SJCRH30 (cell line): ENCODE measurements around the gene SIK2. TPM values are rescaled to one million over a fixed set of nuclear protein-coding genes. Genes with fewer than 3 reads are reported as not detected.

Experiments
- DNase-seq, 2 experiments: peaks; one replicate each; pipeline ENCODE4 v3.0.0-alpha.2; 2015 to 2020
- H3K27ac ChIP-seq: fragments of 250-450 bp; sonication (Bioruptor Pico); 2 replicates; pipeline ENCODE4 v1.5.1; 2020; ENCODE audit warnings: mild to moderate bottlenecking, moderate library complexity
- H3K27me3 ChIP-seq: fragments of 250-450 bp; sonication (Bioruptor Pico); 2 replicates; pipeline ENCODE4 v1.5.1; 2020; ENCODE audit warnings: mild to moderate bottlenecking, moderate library complexity
- H3K36me3 ChIP-seq: fragments of 250-450 bp; sonication (Bioruptor Pico); 2 replicates; pipeline ENCODE4 v1.5.1; 2020; ENCODE audit warnings: mild to moderate bottlenecking, moderate library complexity
- H3K4me1 ChIP-seq: fragments of 250-450 bp; sonication (Bioruptor Pico); 2 replicates; pipeline ENCODE4 v1.5.1; 2020; ENCODE audit warnings: mild to moderate bottlenecking, moderate library complexity
- H3K4me3 ChIP-seq: fragments of 250-450 bp; sonication (Bioruptor Pico); 2 replicates; pipeline ENCODE4 v1.5.1; 2020; ENCODE audit warnings: mild to moderate bottlenecking, moderate library complexity
- H3K9me3 ChIP-seq: fragments of 250-450 bp; sonication (Bioruptor Pico); replicated peaks from 2 replicates; pipeline ENCODE4 v1.5.1; 2020; ENCODE audit warnings: mild to moderate bottlenecking, moderate library complexity
- total RNA-seq: library from RNA; depleted of rRNA; stranded (reverse); fragments of >200 nt; shearing (Covaris generic); gene quantifications from 2 replicates; pipeline ENCODE4 v1.2.3, GENCODE V29; 2014

SIK2 gene
- total RNA-seq, 1 experiment from 2014 or later, result 8.5 TPM

- no peak for DNase-seq
- Histone ChIP-seq H3K36me3 (no peaks in the 10 kb centered on the region; the same call in 1 of the 2 replicates), H3K27me3 (no peaks in the 10 kb centered on the region), H3K27ac (no peak overlapping the region), H3K9me3 (no peaks in the 10 kb centered on the region), H3K4me3 (no peak overlapping the region), H3K4me1 (peaks cover 18% of the 10 kb centered on the region)
These were observed 123.4 kb downstream of the SIK2 start for GRCh38 chr11:111725621-111726020.

- peaks cover 25% of the 10 kb centered on the region for H3K4me1 ChIP-seq
- no peak overlapping the region for H3K4me3 ChIP-seq
- no peaks in the 10 kb centered on the region; the same call in 1 of the 2 replicates for H3K36me3 ChIP-seq
- no peaks in the 10 kb centered on the region for H3K9me3 ChIP-seq
- no peak for DNase-seq
- no peaks in the 10 kb centered on the region for H3K27me3 ChIP-seq
- H3K27ac ChIP-seq, result no peak overlapping the region
These were observed 124.1 kb downstream of the SIK2 start for GRCh38 chr11:111726301-111726713.

GRCh38 chr11:111727431-111727830 lies 125.2 kb downstream of the SIK2 start:
- no peaks in the 10 kb centered on the region; the same call in 1 of the 2 replicates for H3K36me3 ChIP-seq
- H3K4me3 ChIP-seq, result no peak overlapping the region
- H3K27me3 ChIP-seq, result no peaks in the 10 kb centered on the region
- H3K9me3 ChIP-seq, result no peaks in the 10 kb centered on the region
- peaks cover 28% of the 10 kb centered on the region for H3K4me1 ChIP-seq
- no peak for DNase-seq
- H3K27ac ChIP-seq, result no peak overlapping the region

GRCh38 chr11:111729071-111729830 lies 127.0 kb downstream of the SIK2 start:
- H3K27me3 ChIP-seq, result no peaks in the 10 kb centered on the region
- peaks cover 28% of the 10 kb centered on the region for H3K4me1 ChIP-seq
- H3K9me3 ChIP-seq, result no peaks in the 10 kb centered on the region
- peak overlapping the region; percentile 27 for H3K4me3 ChIP-seq
- peak overlapping the region; percentile 90 for H3K27ac ChIP-seq
- H3K36me3 ChIP-seq, result no peaks in the 10 kb centered on the region; the same call in 1 of the 2 replicates
- peak; percentile 59 to 86 for DNase-seq

- peaks cover 33% of the 10 kb centered on the region for H3K4me1 ChIP-seq
- H3K4me3 ChIP-seq, result peak overlapping the region; percentile 27
- H3K27ac ChIP-seq, result peak overlapping the region; percentile 90
- no peaks in the 10 kb centered on the region; the same call in 1 of the 2 replicates for H3K36me3 ChIP-seq
- peak in 1 of 2 experiments; percentile 37 for DNase-seq
- H3K9me3 ChIP-seq, result no peaks in the 10 kb centered on the region
- H3K27me3 ChIP-seq, result no peaks in the 10 kb centered on the region
These were observed 127.6 kb downstream of the SIK2 start for GRCh38 chr11:111729831-111730311.

- Histone ChIP-seq H3K27ac (peak overlapping the region; percentile 53), H3K36me3 (no peaks in the 10 kb centered on the region; the same call in 1 of the 2 replicates), H3K27me3 (no peaks in the 10 kb centered on the region), H3K9me3 (no peaks in the 10 kb centered on the region), H3K4me3 (peak overlapping the region; percentile 21; the same call in 1 of the 2 replicates), H3K4me1 (peaks cover 38% of the 10 kb centered on the region)
- DNase-seq, result peak; percentile 62 to 78
These were observed 128.8 kb downstream of the SIK2 start for GRCh38 chr11:111730871-111731591.

GRCh38 chr11:111731821-111732220 lies 129.6 kb downstream of the SIK2 start:
- H3K27ac ChIP-seq, result no peak overlapping the region
- no peak for DNase-seq
- no peaks in the 10 kb centered on the region for H3K27me3 ChIP-seq
- no peak overlapping the region for H3K4me3 ChIP-seq
- no peaks in the 10 kb centered on the region for H3K9me3 ChIP-seq
- H3K4me1 ChIP-seq, result peaks cover 46% of the 10 kb centered on the region
- no peaks in the 10 kb centered on the region for H3K36me3 ChIP-seq

- H3K4me1 ChIP-seq, result peaks cover 48% of the 10 kb centered on the region
- no peak overlapping the region for H3K27ac ChIP-seq
- no peak for DNase-seq
- no peaks in the 10 kb centered on the region for H3K27me3 ChIP-seq
- no peak overlapping the region for H3K4me3 ChIP-seq
- no peaks in the 10 kb centered on the region for H3K36me3 ChIP-seq
- H3K9me3 ChIP-seq, result no peaks in the 10 kb centered on the region
These were observed 130.8 kb downstream of the SIK2 start for GRCh38 chr11:111733016-111733415.

- Histone ChIP-seq H3K27me3 (no peaks in the 10 kb centered on the region), H3K4me1 (peaks cover 48% of the 10 kb centered on the region), H3K27ac (no peak overlapping the region), H3K4me3 (no peak overlapping the region), H3K36me3 (no peaks in the 10 kb centered on the region), H3K9me3 (no peaks in the 10 kb centered on the region)
- DNase-seq, result no peak
These were observed 131.4 kb downstream of the SIK2 start for GRCh38 chr11:111733611-111734088.

GRCh38 chr11:111734101-111734953 lies 132.1 kb downstream of the SIK2 start:
- H3K4me1 ChIP-seq, result peaks cover 42% of the 10 kb centered on the region
- no peaks in the 10 kb centered on the region for H3K9me3 ChIP-seq
- no peak for DNase-seq
- H3K36me3 ChIP-seq, result no peaks in the 10 kb centered on the region
- no peak overlapping the region; the same call in 1 of the 2 replicates for H3K4me3 ChIP-seq
- H3K27ac ChIP-seq, result peak overlapping the region; percentile 80
- no peaks in the 10 kb centered on the region for H3K27me3 ChIP-seq

- Histone ChIP-seq H3K9me3 (no peaks in the 10 kb centered on the region), H3K27ac (peak overlapping the region; percentile 80), H3K27me3 (no peaks in the 10 kb centered on the region), H3K4me3 (peak overlapping the region; percentile 47), H3K4me1 (peaks cover 36% of the 10 kb centered on the region), H3K36me3 (no peaks in the 10 kb centered on the region)
- no peak for DNase-seq
These were observed 132.7 kb downstream of the SIK2 start for GRCh38 chr11:111734954-111735261.

- peak overlapping the region; percentile 80 for H3K27ac ChIP-seq
- no peaks in the 10 kb centered on the region for H3K36me3 ChIP-seq
- peaks cover 31% of the 10 kb centered on the region for H3K4me1 ChIP-seq
- peak overlapping the region; percentile 47 for H3K4me3 ChIP-seq
- peak; percentile 73 to 83 for DNase-seq
- no peaks in the 10 kb centered on the region for H3K27me3 ChIP-seq
- H3K9me3 ChIP-seq, result no peaks in the 10 kb centered on the region
These were observed 133.2 kb downstream of the SIK2 start for GRCh38 chr11:111735262-111736116.

- Histone ChIP-seq H3K4me1 (peaks cover 24% of the 10 kb centered on the region), H3K27me3 (no peaks in the 10 kb centered on the region), H3K4me3 (peak overlapping the region; percentile 47), H3K27ac (peak overlapping the region; percentile 80), H3K36me3 (no peaks in the 10 kb centered on the region), H3K9me3 (no peaks in the 10 kb centered on the region)
- DNase-seq, result peak; percentile 27 to 48
These were observed 133.9 kb downstream of the SIK2 start for GRCh38 chr11:111736181-111736590.
